ENCODE results near the gene OPHN1. TPM values are rescaled to one million over a fixed set of nuclear protein-coding genes. Genes with fewer than 3 reads are reported as not detected.

OPHN1 gene
- total RNA-seq, 1 experiment from 2014 or later = 4.4 TPM

GRCh38 chrX:68249903-68250302, 183.4 kb downstream of the OPHN1 start:
- Mint-ChIP-seq H3K36me3 (no peaks in the 10 kb centered on the region), H3K27ac (no peak overlapping the region), H3K4me3 (no peak overlapping the region), H3K4me1 (no peaks in the 10 kb centered on the region), H3K9me3 (no peaks in the 10 kb centered on the region), H3K27me3 (ENCODE audit: low read depth) (no peaks in the 10 kb centered on the region)
- TF ChIP-seq JUN (CRISPR knock-in tag; IDR thresholded peaks at IDR 0.05) = no peak
- TF ChIP-seq ETV6 (CRISPR knock-in tag; IDR thresholded peaks at IDR 0.05) = no peak
- TF ChIP-seq E2F5 (CRISPR knock-in tag; IDR thresholded peaks at IDR 0.05) = no peak
- no peak for TF ChIP-seq CTCF (IDR thresholded peaks at IDR 0.05)
- no peak for TF ChIP-seq IRF1 (CRISPR knock-in tag; IDR thresholded peaks at IDR 0.05)
- no peak for TF ChIP-seq ATF6 (CRISPR knock-in tag; IDR thresholded peaks at IDR 0.05)
- TF ChIP-seq FOXP1 (CRISPR knock-in tag; IDR thresholded peaks at IDR 0.05; ENCODE audit: borderline replicate concordance) = no peak
- no peak for TF ChIP-seq ATF1 (CRISPR knock-in tag; IDR thresholded peaks at IDR 0.05)
- no peak for TF ChIP-seq NR3C1 (CRISPR knock-in tag; conservative IDR thresholded peaks at IDR 0.05; ENCODE audit: low read depth)
- TF ChIP-seq NFYB (CRISPR knock-in tag; conservative IDR thresholded peaks at IDR 0.05; ENCODE audit: low read depth) = no peak
- TF ChIP-seq ZNF532 (CRISPR knock-in tag; IDR thresholded peaks at IDR 0.05; ENCODE audit: borderline replicate concordance) = no peak
- TF ChIP-seq ATF3 (CRISPR knock-in tag; conservative IDR thresholded peaks at IDR 0.05) = no peak
- ChIA-PET CTCF (no interaction called here), POLR2A (no interaction called here)
- DNase-seq (ENCODE audit: low spot score) (no peak), ATAC-seq (no peak)

- Mint-ChIP-seq H3K27me3 (ENCODE audit: low read depth) (no peaks in the 10 kb centered on the region), H3K4me3 (no peak overlapping the region), H3K36me3 (no peaks in the 10 kb centered on the region), H3K27ac (no peak overlapping the region), H3K4me1 (no peaks in the 10 kb centered on the region), H3K9me3 (no peaks in the 10 kb centered on the region)
- POLR2A ChIA-PET = no interaction called here
- no peak for ATAC-seq
- CTCF ChIA-PET = no interaction called here
- no peak for DNase-seq (ENCODE audit: low spot score)
- TF ChIP-seq ZNF512 (CRISPR knock-in tag; IDR thresholded peaks at IDR 0.05; ENCODE audit: borderline replicate concordance) (no peak), MXD4 (CRISPR knock-in tag; IDR thresholded peaks at IDR 0.05; ENCODE audit: borderline replicate concordance) (no peak), CDX4 (CRISPR knock-in tag; IDR thresholded peaks at IDR 0.05; ENCODE audit: borderline replicate concordance) (no peak), ZNF138 (CRISPR knock-in tag; conservative IDR thresholded peaks at IDR 0.05) (no peak), TP53 (CRISPR knock-in tag; IDR thresholded peaks at IDR 0.05) (no peak), USF1 (CRISPR knock-in tag; IDR thresholded peaks at IDR 0.05) (no peak), EMX1 (CRISPR knock-in tag; IDR thresholded peaks at IDR 0.05) (no peak), ZNF423 (CRISPR knock-in tag; IDR thresholded peaks at IDR 0.05) (no peak), ESRRA (CRISPR knock-in tag; IDR thresholded peaks at IDR 0.05; ENCODE audit: borderline replicate concordance) (no peak), ELF4 (CRISPR knock-in tag; IDR thresholded peaks at IDR 0.05; ENCODE audit: low read depth) (no peak), CREM (CRISPR knock-in tag; IDR thresholded peaks at IDR 0.05) (no peak)
These were observed 183.9 kb downstream of the OPHN1 start for GRCh38 chrX:68249401-68249831.
